ACC112 (cell line): Measurements from ENCODE around the gene SPDYE6.

ENCODE experiments used
- H2AFZ ChIP-seq: fragments of 200-600 bp; sonication (generic); one replicate; pipeline ENCODE4 v1.6.0; 2017; ENCODE audit warnings: antibody characterized with exemption, low read length; ENCODE audit not compliant: unreplicated experiment
- H3K27ac ChIP-seq: fragments of 200-600 bp; sonication (generic); 2 replicates; pipeline ENCODE4 v1.5.1; 2014; ENCODE audit warnings: low read depth, mild to moderate bottlenecking, antibody characterized with exemption, low read length, moderate library complexity
- H3K27me3 ChIP-seq: fragments of 200-600 bp; sonication (generic); 2 replicates; pipeline ENCODE4 v1.6.1; 2014; ENCODE audit warnings: mild to moderate bottlenecking, antibody characterized with exemption, low read length, moderate library complexity, mixed read lengths; ENCODE audit not compliant: insufficient read depth
- H3K36me3 ChIP-seq: fragments of 200-600 bp; sonication (generic); 2 replicates; pipeline ENCODE4 v1.6.1; 2016; ENCODE audit warnings: mild to moderate bottlenecking, antibody characterized with exemption, low read length, moderate library complexity, mixed read lengths; ENCODE audit not compliant: insufficient read depth
- H3K4me1 ChIP-seq: fragments of 200-600 bp; sonication (generic); one replicate; pipeline ENCODE4 v1.6.1; 2016; ENCODE audit warnings: low read length, mixed read lengths; ENCODE audit not compliant: insufficient read depth, unreplicated experiment, control insufficient read depth
- H3K4me3 ChIP-seq: fragments of 200-600 bp; sonication (generic); 2 replicates; pipeline ENCODE4 v1.5.1; 2014; ENCODE audit warnings: mild to moderate bottlenecking, low read depth, low read length
- H3K79me2 ChIP-seq: fragments of 200-600 bp; sonication (generic); one replicate; pipeline ENCODE4 v1.6.0; 2016; ENCODE audit warnings: low read length; ENCODE audit not compliant: control insufficient read depth, unreplicated experiment, insufficient read depth

The SPDYE6 gene

DNA sequence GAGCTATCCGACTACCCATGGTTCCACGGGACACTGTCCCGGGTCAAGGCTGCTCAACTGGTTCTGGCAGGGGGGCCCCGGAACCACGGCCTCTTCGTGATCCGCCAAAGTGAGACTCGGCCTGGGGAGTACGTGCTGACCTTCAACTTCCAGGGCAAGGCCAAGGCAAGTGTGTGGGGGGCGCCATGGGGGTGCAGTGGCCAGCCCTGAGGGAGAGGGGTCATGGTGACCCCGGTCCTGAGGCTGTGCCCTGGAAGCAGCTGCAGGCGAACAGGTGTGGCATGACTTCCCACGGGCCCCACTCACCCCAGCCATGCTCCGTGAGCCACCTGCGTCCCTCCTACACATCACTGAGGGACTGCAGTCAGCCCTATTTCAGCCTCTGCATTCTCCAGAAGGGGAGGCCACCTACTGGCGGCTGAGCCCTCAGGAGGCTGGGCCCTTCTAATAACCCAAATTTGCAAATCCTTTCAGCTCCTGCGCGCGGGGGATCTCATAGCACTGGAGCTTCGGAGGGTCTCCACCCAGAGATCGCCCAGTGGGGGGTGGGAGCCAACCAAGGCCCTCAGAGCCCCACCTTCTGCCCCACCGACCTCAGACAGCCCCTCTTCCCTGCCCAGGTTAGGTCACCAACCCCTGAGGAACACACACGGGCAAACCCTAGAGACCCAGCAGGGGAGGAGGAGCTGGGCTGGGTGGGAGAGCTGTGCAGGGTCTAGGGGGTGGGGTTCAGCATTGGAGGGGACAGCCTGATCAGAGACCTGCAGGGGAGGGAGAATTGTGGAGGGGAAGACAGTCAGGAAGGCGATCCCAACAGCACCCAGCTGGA, 38.8 kb downstream of the SPDYE6 start:
- H3K36me3 ChIP-seq: no peaks in the 10 kb centered on the region
- no peak overlapping the region for H3K27ac ChIP-seq
- no peak overlapping the region for H3K4me3 ChIP-seq

DNA sequence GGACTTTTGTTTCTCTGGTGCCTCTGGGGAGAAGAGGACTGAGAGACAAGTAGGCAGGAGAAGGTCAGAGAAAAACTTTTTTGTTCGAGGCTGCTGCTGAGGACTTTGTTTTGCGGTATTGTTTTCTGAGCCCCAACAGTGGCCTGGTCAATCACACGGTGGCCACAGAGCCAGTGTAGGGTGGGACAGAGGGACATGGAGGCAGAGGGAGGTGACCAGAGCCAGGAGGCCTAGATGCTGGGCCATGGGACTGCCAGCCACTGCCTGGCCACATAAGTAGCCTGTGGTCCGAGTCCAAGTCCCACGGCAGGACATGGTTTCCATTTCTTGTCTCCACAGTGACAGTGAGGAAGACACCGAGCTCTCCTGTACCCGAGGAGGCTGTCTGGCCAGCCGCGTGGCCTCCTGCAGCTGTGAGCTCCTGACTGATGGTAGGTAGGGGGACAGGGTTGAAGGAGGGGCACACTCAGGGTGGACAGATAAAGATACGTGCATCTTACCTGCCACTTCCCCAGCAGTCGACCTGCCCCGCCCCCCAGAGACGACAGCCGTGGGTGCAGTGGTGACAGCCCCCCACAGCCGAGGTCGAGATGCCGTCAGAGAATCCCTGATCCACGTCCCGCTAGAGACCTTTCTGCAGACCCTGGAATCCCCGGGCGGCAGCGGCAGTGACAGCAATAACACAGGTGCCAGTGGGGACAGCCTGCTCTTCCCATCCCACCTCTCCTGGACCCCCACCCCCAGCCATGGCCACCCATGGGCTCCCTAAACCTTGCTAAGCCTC, 42.1 kb downstream of the SPDYE6 start:
- peaks cover 7% of the 10 kb centered on the region for H3K4me1 ChIP-seq
- H3K4me3 ChIP-seq: no peak overlapping the region
- H3K27ac ChIP-seq: no peak overlapping the region

More for the DNA sequence above, 38.8 kb downstream of the SPDYE6 start:
- peaks cover 3% of the 10 kb centered on the region; the same call in 1 of the 2 replicates for H3K27me3 ChIP-seq
- peaks cover 7% of the 10 kb centered on the region for H3K4me1 ChIP-seq
- no peak overlapping the region for H2AFZ ChIP-seq
- H3K79me2 ChIP-seq: no peaks in the 10 kb centered on the region

DNA sequence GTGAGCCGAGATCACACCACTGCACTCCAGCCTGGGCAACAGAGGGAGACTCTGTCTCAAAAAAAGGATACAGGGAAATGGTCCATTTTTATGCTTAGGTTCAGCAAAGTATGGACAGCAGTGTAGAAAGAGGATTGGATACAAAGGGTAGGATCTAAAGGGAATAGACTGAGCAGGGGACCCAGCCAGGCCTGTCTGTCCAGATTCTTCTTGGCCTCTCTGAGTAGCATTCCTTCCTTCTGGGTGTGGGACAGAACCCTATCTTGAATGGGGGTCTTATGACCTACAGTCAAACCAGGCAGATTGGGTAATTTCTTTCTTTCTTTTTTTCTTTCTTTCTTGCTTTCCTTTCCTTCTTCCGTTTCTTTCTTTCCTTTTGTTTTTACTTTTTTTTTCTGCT, 43.9 kb downstream of the SPDYE6 start:
- Histone ChIP-seq H3K4me3 (no peak overlapping the region), H3K4me1 (peaks cover 3% of the 10 kb centered on the region), H3K27ac (no peak overlapping the region), H3K36me3 (no peaks in the 10 kb centered on the region), H3K79me2 (no peaks in the 10 kb centered on the region), H3K27me3 (no peaks in the 10 kb centered on the region), H2AFZ (no peak overlapping the region)

More for the DNA sequence above, 42.1 kb downstream of the SPDYE6 start:
- Histone ChIP-seq H2AFZ (no peak overlapping the region), H3K27me3 (no peaks in the 10 kb centered on the region), H3K79me2 (no peaks in the 10 kb centered on the region), H3K36me3 (no peaks in the 10 kb centered on the region)

DNA sequence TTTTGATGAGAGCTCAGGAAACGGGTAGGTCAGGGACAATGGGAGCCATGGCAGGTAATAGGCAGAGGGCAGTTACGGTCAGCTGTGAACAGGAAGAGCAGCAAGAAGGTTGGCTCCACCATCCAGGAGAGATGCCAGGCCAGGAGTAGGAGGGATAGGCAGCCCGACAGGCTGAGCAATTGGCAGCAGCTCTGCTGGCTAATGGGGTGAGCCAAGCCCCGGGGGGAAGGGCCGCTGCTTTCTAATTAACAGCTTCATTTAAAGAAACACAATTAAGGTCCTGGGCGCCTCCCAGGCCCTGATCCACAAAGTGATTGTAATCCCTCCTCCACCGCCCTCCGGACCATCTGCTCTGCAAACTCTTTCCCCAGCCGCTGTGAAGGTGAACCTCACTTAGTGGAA, 45.8 kb downstream of the SPDYE6 start:
- no peak overlapping the region for H2AFZ ChIP-seq
- H3K27me3 ChIP-seq: no peaks in the 10 kb centered on the region
- H3K36me3 ChIP-seq: no peaks in the 10 kb centered on the region
- H3K4me1 ChIP-seq: peaks cover 13% of the 10 kb centered on the region
- H3K27ac ChIP-seq: no peak overlapping the region
- H3K79me2 ChIP-seq: no peaks in the 10 kb centered on the region
- H3K4me3 ChIP-seq: no peak overlapping the region

DNA sequence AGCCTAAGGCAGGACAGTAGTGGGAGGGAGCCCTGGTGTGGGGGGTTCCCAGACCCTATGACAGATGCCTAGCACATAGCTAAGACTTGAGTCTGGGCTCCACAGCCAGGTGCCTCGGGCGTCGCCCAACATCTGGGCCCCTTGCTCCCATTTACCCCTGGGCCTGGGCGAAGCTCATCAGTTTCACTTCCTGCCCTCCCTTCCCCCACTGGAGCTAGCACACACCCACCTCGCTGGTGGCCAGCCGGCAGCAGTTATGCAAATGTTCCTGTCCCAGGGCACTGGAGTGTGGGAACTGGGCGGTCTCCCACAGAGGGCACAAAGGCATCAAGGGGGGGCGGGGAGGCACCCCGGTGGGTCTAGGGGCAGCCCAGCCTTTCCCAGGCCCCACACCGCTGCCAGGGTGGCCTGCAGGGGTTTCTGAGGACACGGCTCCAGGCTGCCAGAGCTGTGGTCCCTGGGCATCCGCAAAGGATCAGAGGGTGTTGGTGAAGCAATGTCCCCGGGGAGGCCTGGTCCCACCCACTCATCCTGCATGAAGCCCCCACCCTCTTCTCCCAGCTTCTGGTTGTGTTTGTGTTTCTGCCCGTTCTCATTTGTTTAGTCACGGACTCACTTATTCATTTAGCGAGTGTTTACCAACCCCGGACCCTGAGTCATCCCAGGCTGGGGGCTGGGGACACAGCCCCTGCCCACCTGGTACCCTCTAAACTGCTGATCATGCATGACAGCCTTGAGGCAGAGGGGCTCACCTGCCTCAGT, 49.1 kb downstream of the SPDYE6 start:
- H3K27ac ChIP-seq: peak overlapping the region; percentile 77
- H2AFZ ChIP-seq: peak overlapping the region; percentile 54
- no peaks in the 10 kb centered on the region for H3K27me3 ChIP-seq
- H3K79me2 ChIP-seq: no peaks in the 10 kb centered on the region
- peaks cover 32% of the 10 kb centered on the region for H3K4me1 ChIP-seq
- H3K36me3 ChIP-seq: no peaks in the 10 kb centered on the region
- peak overlapping the region; percentile 40; the same call in 1 of the 2 replicates for H3K4me3 ChIP-seq

DNA sequence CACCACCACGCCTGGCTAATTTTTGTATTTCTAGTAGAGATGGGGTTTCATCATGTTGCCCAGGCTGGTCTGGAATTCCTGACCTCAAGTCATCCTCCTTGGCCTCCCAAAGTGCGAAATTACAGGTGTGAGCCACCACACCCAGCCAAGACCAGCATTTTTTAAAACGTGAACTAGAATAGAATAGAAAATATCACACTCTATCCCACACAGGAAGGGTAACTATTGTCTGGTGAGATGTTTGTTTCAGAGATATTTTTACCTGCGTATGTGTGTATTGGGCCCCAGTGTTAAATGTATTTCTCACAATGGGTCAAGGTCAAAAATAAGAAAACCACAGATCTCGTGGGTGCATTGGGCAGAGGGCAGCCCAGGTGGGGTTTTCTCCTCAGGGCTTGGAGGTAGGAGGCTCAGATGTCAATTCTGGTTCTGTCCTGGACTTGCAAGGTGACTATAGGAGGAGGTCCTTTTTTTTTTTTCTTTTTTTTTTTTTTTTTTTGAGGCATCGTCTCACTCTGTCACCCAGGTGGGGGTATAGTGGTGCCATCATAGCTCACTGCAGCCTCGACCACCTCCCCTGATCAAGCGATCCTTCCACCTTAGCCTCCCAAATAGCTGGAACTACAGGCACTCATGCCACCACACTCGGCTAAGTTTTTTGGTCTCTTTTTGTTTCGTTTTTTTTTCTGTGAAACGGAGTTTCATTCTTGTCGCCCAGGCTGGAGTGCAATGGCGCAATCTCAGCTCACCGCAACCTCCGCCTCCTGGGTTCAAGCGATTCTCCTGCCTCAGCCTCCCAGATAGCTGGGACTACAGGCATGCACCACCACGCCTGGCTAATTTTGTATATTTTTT, 50.6 kb downstream of the SPDYE6 start:
- H3K27ac ChIP-seq: no peak overlapping the region

GRCh38 chr7:102304668-102305067, 51.6 kb downstream of the SPDYE6 start:
- H3K4me1 ChIP-seq: peaks cover 32% of the 10 kb centered on the region
- H3K27ac ChIP-seq: no peak overlapping the region
- H3K4me3 ChIP-seq: no peak overlapping the region
- H3K79me2 ChIP-seq: no peaks in the 10 kb centered on the region
- no peaks in the 10 kb centered on the region for H3K36me3 ChIP-seq
- no peaks in the 10 kb centered on the region for H3K27me3 ChIP-seq
- no peak overlapping the region for H2AFZ ChIP-seq

More for the DNA sequence above, 50.6 kb downstream of the SPDYE6 start:
- Histone ChIP-seq H2AFZ (no peak overlapping the region), H3K79me2 (no peaks in the 10 kb centered on the region), H3K4me3 (no peak overlapping the region), H3K4me1 (peaks cover 32% of the 10 kb centered on the region), H3K27me3 (no peaks in the 10 kb centered on the region), H3K36me3 (no peaks in the 10 kb centered on the region)

DNA sequence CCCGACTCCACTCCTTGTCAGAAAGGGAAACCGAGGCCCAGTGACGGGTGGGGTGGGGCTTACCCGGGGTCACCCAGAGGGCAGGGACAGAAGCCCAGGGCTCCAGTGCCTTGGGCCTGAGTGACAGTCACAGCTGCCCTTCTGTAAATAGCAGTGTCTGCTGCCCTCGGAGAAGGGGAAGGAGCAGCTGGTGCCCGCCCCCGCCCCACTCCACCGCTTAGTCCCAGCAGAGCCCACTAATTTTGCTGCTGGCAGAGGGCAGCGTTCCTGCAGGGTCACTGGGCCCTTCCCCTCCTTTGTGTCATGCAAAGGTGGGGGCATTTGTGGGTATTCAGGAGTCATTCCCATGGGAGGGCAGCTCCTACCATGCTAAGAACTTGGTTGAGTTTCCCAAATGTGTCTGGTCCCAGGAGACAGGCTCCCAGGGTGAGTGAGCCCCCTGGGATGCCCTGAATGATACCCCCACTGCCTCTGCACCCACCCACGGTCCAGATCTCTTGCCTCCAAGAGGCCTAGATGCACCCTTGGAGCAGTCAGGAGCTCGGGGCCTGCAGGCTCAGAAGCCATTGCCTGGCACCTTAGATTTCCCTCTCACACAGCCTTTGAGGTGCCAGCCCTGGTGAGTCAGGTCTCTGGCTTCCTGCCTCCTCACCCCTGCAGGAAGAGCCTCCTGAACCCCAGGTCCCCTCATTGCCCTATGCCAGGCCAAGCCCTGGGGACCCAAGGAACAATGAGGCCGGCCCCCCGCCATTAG, 52.4 kb downstream of the SPDYE6 start:
- Histone ChIP-seq H3K36me3 (no peaks in the 10 kb centered on the region), H3K27me3 (no peaks in the 10 kb centered on the region), H2AFZ (no peak overlapping the region), H3K27ac (no peak overlapping the region), H3K4me1 (peaks cover 32% of the 10 kb centered on the region), H3K79me2 (no peaks in the 10 kb centered on the region), H3K4me3 (no peak overlapping the region)

- H3K4me1 ChIP-seq: peaks cover 27% of the 10 kb centered on the region
- H2AFZ ChIP-seq: no peak overlapping the region
- no peak overlapping the region for H3K27ac ChIP-seq
- H3K27me3 ChIP-seq: no peaks in the 10 kb centered on the region
- no peak overlapping the region for H3K4me3 ChIP-seq
- no peaks in the 10 kb centered on the region for H3K79me2 ChIP-seq
- H3K36me3 ChIP-seq: no peaks in the 10 kb centered on the region
Observed at GRCh38 chr7:102302025-102302424, 54.2 kb downstream of the SPDYE6 start.
